ENCODE data around the gene LY6G6F.

LY6G6F gene

DNA sequence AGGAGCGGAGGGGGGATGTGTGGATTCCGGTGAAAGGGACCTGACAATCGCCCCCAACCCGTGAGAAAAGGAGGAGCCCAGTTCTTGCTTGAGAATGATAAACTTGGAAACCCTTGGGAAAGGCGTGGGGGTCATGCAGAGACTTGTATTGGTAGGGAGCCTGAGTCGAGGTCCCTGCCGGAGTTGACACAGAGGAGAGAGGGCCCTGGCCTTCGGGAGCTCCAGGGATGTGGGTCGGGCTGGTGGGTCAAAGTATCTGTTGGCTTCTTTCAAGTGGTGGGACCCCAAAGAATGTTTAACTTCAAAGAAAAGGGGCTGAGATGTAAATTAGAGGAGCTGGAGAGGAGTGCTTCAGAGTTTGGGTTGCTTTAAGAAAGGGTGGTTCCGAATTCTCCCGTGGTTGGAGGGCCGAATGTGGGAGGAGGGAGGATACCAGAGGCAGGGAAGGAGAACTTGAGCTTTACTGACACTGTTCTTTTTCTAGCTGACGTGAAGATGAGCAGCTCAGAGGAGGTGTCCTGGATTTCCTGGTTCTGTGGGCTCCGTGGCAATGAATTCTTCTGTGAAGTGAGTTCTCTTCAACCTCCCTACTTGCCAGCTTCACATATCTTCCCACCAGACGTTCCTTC is 40.2 kb upstream of the LY6G6F start:
- peak overlapping the region; percentile 97 for H3K27ac ChIP-seq (ENCODE audit: low read depth, low read length, poor library complexity, severe bottlenecking)
- TF ChIP-seq, protein P1, sequence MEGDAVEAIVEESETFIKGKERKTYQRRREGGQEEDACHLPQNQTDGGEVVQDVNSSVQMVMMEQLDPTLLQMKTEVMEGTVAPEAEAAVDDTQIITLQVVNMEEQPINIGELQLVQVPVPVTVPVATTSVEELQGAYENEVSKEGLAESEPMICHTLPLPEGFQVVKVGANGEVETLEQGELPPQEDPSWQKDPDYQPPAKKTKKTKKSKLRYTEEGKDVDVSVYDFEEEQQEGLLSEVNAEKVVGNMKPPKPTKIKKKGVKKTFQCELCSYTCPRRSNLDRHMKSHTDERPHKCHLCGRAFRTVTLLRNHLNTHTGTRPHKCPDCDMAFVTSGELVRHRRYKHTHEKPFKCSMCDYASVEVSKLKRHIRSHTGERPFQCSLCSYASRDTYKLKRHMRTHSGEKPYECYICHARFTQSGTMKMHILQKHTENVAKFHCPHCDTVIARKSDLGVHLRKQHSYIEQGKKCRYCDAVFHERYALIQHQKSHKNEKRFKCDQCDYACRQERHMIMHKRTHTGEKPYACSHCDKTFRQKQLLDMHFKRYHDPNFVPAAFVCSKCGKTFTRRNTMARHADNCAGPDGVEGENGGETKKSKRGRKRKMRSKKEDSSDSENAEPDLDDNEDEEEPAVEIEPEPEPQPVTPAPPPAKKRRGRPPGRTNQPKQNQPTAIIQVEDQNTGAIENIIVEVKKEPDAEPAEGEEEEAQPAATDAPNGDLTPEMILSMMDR (IDR thresholded peaks at IDR 0.05; ENCODE audit: low read length) = no peak
- TF ChIP-seq EZH2 (IDR thresholded peaks at IDR 0.05; ENCODE audit: borderline replicate concordance, low read length) = no peak
- no peaks in the 10 kb centered on the region for H3F3A ChIP-seq (ENCODE audit: insufficient read depth, low read length)
- peaks cover 35% of the 10 kb centered on the region for H3K4me1 ChIP-seq (ENCODE audit: insufficient read depth, low read length, severe bottlenecking)
- no peaks in the 10 kb centered on the region for H3K9me2 ChIP-seq (ENCODE audit: low read depth, low read length)
- H3K27me3 ChIP-seq (ENCODE audit: insufficient read depth, low read length) = no peaks in the 10 kb centered on the region
- peak overlapping the region; percentile 100 for H3K4me3 ChIP-seq (ENCODE audit: low read depth, low read length, poor library complexity, severe bottlenecking)
- H3K9me3 ChIP-seq (ENCODE audit: low read length) = no peaks in the 10 kb centered on the region
- no peaks in the 10 kb centered on the region for H4K20me1 ChIP-seq (ENCODE audit: insufficient read depth, low read length)
- no peak overlapping the region for H2AFZ ChIP-seq (ENCODE audit: low read length)
- peaks cover 72% of the 10 kb centered on the region for H3K36me3 ChIP-seq (ENCODE audit: insufficient read depth, low read length)
- H3K4me2 ChIP-seq (ENCODE audit: low read length) = peak overlapping the region; percentile 99
- peaks cover 21% of the 10 kb centered on the region for H3K79me2 ChIP-seq (ENCODE audit: insufficient read depth, low read length)
- peak overlapping the region; percentile 99 for H3K9ac ChIP-seq (ENCODE audit: low read length)

DNA sequence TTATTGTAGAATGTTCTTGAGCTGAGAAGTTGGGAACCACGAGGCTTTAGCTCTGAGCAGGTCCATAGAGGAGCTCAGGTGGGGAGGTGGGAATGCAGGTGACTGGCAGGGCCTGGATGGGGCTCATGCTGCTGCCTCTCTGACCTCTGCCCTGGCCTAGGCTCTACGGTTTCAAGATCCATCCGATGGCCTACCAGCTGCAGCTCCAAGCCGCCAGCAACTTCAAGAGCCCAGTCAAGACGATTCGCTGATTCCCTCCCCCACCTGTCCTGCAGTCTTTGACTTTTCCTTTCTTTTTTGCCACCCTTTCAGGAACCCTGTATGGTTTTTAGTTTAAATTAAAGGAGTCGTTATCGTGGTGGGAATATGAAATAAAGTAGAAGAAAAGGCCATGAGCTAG is 37.0 kb upstream of the LY6G6F start, which contains the start of gene LY6G5B:
Gene LY6G5B (plus strand): TSS at position 301 of the 400 bp plus-strand sequence. CDS start 975 bp downstream, outside the sequence.
- no peaks in the 10 kb centered on the region for H3K9me3 ChIP-seq (ENCODE audit: low read length)
- no peak within 1 kb of the TSS for H3K4me2 ChIP-seq (ENCODE audit: low read length)
- no peak within 1 kb of the TSS for H2AFZ ChIP-seq (ENCODE audit: low read length)
- no peaks in the 10 kb centered on the region for H3F3A ChIP-seq (ENCODE audit: insufficient read depth, low read length)
- H3K9ac ChIP-seq (ENCODE audit: low read length) = no peak within 1 kb of the TSS
- peaks cover 10% of the 10 kb centered on the region for H3K79me2 ChIP-seq (ENCODE audit: insufficient read depth, low read length)
- TF ChIP-seq EZH2 (IDR thresholded peaks at IDR 0.05; ENCODE audit: borderline replicate concordance, low read length) = no peak
- TF ChIP-seq, protein P1 (IDR thresholded peaks at IDR 0.05; ENCODE audit: low read length) = no peak
- H3K9me2 ChIP-seq (ENCODE audit: low read depth, low read length) = no peaks in the 10 kb centered on the region
- peaks cover 7% of the 10 kb centered on the region for H3K4me1 ChIP-seq (ENCODE audit: insufficient read depth, low read length, severe bottlenecking)
- H3K27me3 ChIP-seq (ENCODE audit: insufficient read depth, low read length) = no peaks in the 10 kb centered on the region
- H3K4me3 ChIP-seq (ENCODE audit: low read depth, low read length, poor library complexity, severe bottlenecking) = no peak within 1 kb of the TSS
- no peaks in the 10 kb centered on the region for H4K20me1 ChIP-seq (ENCODE audit: insufficient read depth, low read length)
- H3K27ac ChIP-seq (ENCODE audit: low read depth, low read length, poor library complexity, severe bottlenecking) = no peak within 1 kb of the TSS
- peaks cover 76% of the 10 kb centered on the region for H3K36me3 ChIP-seq (ENCODE audit: insufficient read depth, low read length)

DNA sequence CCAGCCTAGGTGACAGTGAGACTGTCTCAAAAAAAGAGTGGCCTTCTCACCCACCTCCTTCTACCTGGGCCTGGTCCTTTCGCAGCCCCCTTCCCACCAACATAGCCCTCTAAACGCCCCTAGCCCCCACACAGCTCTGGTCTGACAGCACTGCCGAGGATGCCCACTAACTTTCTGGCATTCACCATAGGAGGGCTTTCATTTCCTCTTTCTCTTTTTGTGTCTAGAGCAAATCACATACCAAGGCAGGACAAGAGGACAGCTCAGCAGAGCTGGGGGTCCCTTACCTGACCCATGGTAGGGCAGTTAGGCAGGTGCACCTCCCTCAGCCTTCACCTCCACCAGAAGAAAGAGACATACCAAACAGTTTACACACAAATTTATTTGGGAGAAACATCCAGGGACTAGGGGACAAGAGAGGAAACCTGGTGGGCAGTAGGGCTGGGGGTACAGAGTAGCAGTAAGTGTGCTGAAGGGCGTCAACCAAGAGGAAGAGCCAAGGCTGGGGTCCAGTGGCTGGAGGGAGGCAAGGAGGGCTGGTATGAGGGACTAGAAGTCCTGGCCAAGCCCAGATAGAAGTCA is 30.3 kb upstream of the LY6G6F start:
- H3K9ac ChIP-seq (ENCODE audit: low read length) = no peak overlapping the region
- no peaks in the 10 kb centered on the region for H3K79me2 ChIP-seq (ENCODE audit: insufficient read depth, low read length)
- peaks cover 21% of the 10 kb centered on the region for H3K36me3 ChIP-seq (ENCODE audit: insufficient read depth, low read length)
- H3K4me3 ChIP-seq (ENCODE audit: low read depth, low read length, poor library complexity, severe bottlenecking) = no peak overlapping the region
- no peaks in the 10 kb centered on the region for H3K27me3 ChIP-seq (ENCODE audit: insufficient read depth, low read length)
- H4K20me1 ChIP-seq (ENCODE audit: insufficient read depth, low read length) = no peaks in the 10 kb centered on the region
- H3K27ac ChIP-seq (ENCODE audit: low read depth, low read length, poor library complexity, severe bottlenecking) = no peak overlapping the region
- peaks cover 14% of the 10 kb centered on the region for H3K4me1 ChIP-seq (ENCODE audit: insufficient read depth, low read length, severe bottlenecking)
- H3K9me3 ChIP-seq (ENCODE audit: low read length) = no peaks in the 10 kb centered on the region
- no peak overlapping the region for H3K4me2 ChIP-seq (ENCODE audit: low read length)
- no peak for TF ChIP-seq EZH2 (IDR thresholded peaks at IDR 0.05; ENCODE audit: borderline replicate concordance, low read length)
- TF ChIP-seq, protein P1 (IDR thresholded peaks at IDR 0.05; ENCODE audit: low read length) = no peak
- no peaks in the 10 kb centered on the region for H3K9me2 ChIP-seq (ENCODE audit: low read depth, low read length)
- no peaks in the 10 kb centered on the region for H3F3A ChIP-seq (ENCODE audit: insufficient read depth, low read length)
- no peak overlapping the region for H2AFZ ChIP-seq (ENCODE audit: low read length)

Measured in OCI-LY1 (cell line).